ENCODE measurements around the gene IPMK. TPM values are rescaled to one million over a fixed set of nuclear protein-coding genes. Genes with fewer than 3 reads are reported as not detected.

Gene IPMK
- total and polyA plus RNA-seq, 2 experiments from 2014 or later = 5.5 to 17.8 TPM

GRCh38 chr10:58300676-58301075, 33.0 kb upstream of the IPMK start (continued):
- no peak for TF ChIP-seq REST (IDR thresholded peaks at IDR 0.05; ENCODE audit: unreplicated experiment)
- TF ChIP-seq CREB1 (CRISPR knock-in tag; IDR thresholded peaks at IDR 0.05; ENCODE audit: low read depth) = no peak
- TF ChIP-seq ZNF114 (CRISPR knock-in tag; IDR thresholded peaks at IDR 0.05) = no peak
- no peak for TF ChIP-seq EZH2phosphoT487 (IDR thresholded peaks at IDR 0.05; ENCODE audit: unreplicated experiment)
- TF ChIP-seq STAT1 (IDR thresholded peaks at IDR 0.05; ENCODE audit: unreplicated experiment) = no peak
- no peak for TF ChIP-seq ETS1 (IDR thresholded peaks at IDR 0.05)
- no peak for TF ChIP-seq EZH2 (IDR thresholded peaks at IDR 0.05; ENCODE audit: low read depth, unreplicated experiment)

DNA sequence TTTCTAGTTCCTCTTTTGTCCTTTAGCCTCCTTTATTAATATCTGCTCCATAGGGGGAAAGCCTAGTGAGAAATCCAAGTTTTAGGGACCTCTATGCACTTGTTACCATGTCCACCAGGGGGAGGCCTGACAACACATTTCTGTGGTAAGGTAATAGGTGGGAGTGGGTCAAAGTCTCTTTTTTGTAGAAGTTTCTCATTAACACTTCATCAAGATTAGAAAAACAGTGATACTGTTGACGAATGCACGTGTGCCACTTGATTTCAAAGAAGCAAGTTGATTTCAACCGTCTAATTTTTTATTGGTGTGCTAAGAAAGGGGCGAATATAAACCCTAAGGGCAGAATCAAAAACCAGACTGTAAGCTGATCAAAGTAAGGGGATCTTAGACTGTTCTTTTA, 31.9 kb upstream of the IPMK start:
- no peaks in the 10 kb centered on the region for H3F3A ChIP-seq (replicated peaks; ENCODE audit: low read depth)
- H3K36me3 ChIP-seq (ENCODE audit: insufficient read depth) = no peaks in the 10 kb centered on the region
- Mint-ChIP-seq H3K27me3 (ENCODE audit: insufficient read depth, low read depth, poor library complexity) (peaks cover 1% of the 10 kb centered on the region), H3K36me3 (ENCODE audit: low read depth) (no peaks in the 10 kb centered on the region), H3K27ac (peak overlapping the region; percentile 76; the same call in 1 of the 2 replicates), H3K9me3 (no peaks in the 10 kb centered on the region; the same call in 2 of the 3 replicates), H3K4me3 (no peak overlapping the region), H3K4me1 (peaks cover 13% of the 10 kb centered on the region; the same call in 2 of the 3 replicates)
- H3K27me3 ChIP-seq (ENCODE audit: insufficient read depth) = no peaks in the 10 kb centered on the region
- H3K4me2 ChIP-seq = no peak overlapping the region
- no peaks in the 10 kb centered on the region for H3K9me2 ChIP-seq (ENCODE audit: insufficient read depth)
- no peaks in the 10 kb centered on the region for H3K79me2 ChIP-seq (replicated peaks; ENCODE audit: insufficient read depth)
- peaks cover 13% of the 10 kb centered on the region for H3K4me1 ChIP-seq (ENCODE audit: insufficient read depth)
- no peak overlapping the region for H3K4me3 ChIP-seq
- DNase-seq (ENCODE audit: low spot score) = peak; percentile 85
- TF ChIP-seq CTCF (conservative IDR thresholded peaks at IDR 0.05; ENCODE audit: low read depth in 2 of 2) = peak; percentile 91 to 98
- no peak for TF ChIP-seq ETS1 (IDR thresholded peaks at IDR 0.05)
- H4K20me1 ChIP-seq (replicated peaks; ENCODE audit: insufficient read depth) = no peaks in the 10 kb centered on the region
- no peak overlapping the region for H2AFZ ChIP-seq
- H3K27ac ChIP-seq (ENCODE audit: low read depth) = no peak overlapping the region
- ATAC-seq = peak; percentile 92

Data from GM23338 (cell line).